Stimulated activated CD4-positive, alpha-beta T cell treated with anti-CD3 and anti-CD28 coated beads, Interleukin-15, amount 100 ng/mL, for 1 hour (primary cell): ENCODE measurements around the gene CCNL1.

ENCODE experiments used
- DNase-seq, 2 donors: peaks; one replicate each; pipeline ENCODE4 v3.0.0-alpha.2; 2020; ENCODE audit warnings: low read depth in 1 of 2, low spot score in 1 of 2

CCNL1 gene

GRCh38 chr3:157126365-157126764, 33.6 kb downstream of the CCNL1 start:
- no peak for DNase-seq

- no peak for DNase-seq
Measured at GRCh38 chr3:157125101-157125500, 34.8 kb downstream of the CCNL1 start.

DNA sequence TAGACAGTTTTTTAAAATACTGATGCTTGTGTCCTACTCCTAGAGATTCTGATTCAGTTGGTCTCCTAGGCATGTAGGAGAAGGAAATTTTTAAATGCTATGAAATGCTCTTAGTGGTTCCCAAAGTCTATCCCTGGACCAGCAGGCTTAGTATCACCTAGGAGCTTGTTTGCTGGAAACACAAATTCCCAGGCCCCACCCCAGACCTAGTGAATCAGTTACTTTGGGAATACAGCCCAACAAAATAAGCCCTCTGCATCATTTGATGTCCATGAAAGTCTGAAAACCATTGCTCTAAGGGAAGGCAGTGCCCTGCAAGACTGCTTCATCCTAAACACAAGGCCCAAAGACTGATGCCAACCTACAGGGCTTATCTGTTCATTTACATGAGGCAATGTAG, 36.3 kb downstream of the CCNL1 start:
- DNase-seq, result no peak

- DNase-seq, result no peak
Measured at GRCh38 chr3:157122832-157123427, 37.0 kb downstream of the CCNL1 start.

DNA sequence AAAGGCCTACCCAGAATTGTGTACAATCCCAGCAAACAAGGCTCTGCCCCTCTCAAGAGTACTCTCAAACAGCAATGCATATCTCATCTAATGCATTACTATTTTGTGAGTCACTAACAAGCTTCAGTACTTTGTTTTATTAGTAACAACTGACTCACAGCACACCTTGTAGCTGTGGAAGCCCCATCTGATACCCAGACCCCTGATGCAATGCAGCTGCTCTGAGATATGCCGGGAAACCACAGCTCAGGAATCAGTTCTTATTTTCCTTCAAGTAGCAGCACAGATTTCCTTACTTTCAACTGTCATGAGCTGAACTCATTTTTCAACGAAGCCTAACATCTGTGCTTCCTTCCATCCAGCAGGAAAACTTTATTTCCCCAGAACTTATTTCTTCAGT, 37.8 kb downstream of the CCNL1 start:
- no peak for DNase-seq

DNA sequence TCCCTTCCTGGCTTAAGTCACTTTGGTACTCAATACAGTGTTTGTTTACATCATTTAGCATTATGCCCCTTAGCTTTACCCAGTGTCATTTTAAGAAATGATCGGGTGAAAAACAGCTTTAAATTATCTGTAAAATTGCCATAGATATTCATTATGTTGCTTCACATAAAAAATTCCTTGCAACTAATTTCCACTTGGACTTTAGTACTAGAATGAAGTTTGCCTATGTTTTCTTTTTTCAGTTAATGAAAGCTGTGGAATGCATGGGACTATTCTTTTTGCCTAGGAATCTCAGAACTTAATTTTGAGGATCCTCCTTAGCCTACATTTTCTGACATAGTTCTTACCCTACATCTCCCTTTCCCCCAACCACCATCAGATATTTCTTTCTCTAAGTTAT, 38.4 kb downstream of the CCNL1 start:
- no peak for DNase-seq

GRCh38 chr3:157120071-157120892, 39.7 kb downstream of the CCNL1 start:
- DNase-seq, result no peak

GRCh38 chr3:157119369-157119951, 40.5 kb downstream of the CCNL1 start:
- no peak for DNase-seq

DNA sequence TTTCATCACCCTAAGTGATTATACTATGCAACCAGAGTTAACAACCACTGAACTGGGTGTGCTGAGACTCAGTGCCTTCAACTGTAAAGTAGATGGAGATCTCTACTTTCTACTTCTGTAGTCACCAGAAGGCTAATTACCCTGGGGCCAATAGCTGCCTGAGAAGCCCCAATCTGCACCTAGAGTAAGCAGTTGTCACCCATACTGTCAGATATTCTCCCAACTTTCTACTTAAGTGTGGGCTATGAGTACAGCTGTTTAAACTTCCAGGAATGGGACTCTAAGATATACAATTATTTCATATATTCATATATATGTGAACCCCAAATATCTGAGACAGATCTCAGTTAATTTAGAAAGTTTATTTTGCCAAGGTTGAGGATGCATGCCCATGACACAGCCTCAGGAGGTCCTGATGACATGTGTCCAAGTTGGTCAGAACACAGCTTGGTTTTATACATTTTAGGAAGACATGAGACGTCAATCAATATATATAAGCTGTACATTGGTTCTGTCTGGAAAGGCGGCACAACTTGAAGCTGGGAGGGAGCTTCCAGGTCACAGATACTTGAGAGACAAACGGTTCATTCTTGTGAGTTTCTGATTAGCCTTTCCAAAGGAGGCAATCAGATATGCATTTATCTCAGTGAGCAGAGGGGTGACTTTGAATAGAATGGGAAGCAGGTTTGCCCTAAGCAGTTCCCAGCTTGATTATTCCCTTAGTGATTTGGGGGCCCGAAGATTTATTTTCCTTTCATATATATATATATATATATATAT, 41.9 kb downstream of the CCNL1 start:
- no peak for DNase-seq

- DNase-seq, result no peak
Measured at GRCh38 chr3:157117206-157117605, 42.7 kb downstream of the CCNL1 start.

GRCh38 chr3:157116017-157116416, 43.9 kb downstream of the CCNL1 start:
- DNase-seq, result no peak

DNA sequence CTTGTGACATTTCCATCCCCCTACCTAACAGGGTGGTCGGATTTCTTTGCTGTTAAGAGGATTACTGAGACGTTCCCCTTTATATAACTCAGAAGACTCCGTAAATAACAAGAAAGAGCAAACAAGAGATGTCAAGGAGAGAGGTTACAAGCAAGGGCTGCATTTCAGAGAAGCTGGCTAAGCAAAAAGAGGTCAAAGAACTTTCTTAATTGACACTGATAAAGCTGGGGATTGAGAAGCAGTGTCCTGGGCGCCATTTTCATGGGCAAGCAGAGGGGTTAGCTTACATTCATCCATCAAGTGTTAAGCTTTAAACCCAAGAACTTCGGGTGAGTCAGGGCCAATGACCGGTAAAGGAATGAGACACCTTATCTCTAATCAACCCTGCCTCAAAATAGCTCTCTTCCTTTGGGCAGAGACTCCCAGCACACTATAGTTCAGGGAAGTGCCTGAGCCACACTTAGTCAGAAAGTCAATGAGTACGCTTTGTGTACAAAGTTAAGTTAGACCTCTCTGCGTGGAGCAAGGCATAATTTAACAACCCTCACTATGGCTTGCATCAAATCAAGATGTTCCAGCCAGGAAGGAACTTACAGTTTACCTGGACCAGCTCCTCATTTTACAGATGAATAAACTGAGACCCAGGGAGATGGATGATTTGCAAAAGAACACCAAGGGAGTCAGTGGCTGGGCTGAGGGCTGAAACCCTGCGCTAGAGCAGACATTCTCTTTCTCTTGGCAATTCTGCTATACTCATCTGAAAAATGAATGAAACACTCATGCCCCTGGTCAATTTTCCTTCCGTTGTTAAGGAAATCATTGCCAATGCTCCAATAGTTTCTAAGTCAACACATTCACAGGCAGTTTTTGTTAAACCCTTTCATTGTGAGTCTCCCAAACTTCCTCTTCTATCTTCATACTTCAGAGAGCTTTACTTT, 44.6 kb downstream of the CCNL1 start:
- DNase-seq, result no peak

DNA sequence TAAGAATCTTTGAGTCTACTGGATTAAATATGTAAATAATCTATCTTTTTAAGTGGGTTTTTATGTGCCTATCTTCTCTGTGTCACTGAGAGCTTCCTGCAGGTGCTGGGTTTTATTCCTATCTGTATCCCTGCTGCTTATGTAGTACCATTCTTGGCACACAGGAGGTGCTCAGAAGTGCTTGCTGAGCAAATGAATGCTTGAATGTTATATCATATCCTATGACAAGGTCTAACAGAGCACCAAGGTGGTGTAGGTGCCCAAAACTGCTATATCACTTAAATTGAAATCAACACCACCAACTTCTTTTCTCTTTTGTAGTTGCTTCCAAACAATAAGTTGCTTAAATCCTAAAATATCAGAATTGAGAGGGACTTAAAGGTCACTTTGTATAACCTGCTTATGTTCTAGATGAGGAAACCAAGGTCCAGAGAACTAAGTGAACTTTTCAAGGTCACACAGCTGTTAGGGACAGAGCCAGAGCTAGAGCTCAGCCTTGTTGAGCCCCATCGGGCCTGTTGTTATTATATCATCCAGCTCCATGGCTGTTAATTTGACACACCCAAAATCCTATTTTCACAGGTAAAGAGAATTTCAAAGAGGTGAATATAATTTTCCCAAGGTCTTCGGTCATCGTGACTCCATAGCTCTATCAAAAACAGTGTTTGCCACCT, 46.0 kb downstream of the CCNL1 start:
- DNase-seq, result no peak

GRCh38 chr3:157112536-157112935, 47.4 kb downstream of the CCNL1 start:
- no peak for DNase-seq

GRCh38 chr3:157111518-157111917, 48.4 kb downstream of the CCNL1 start:
- no peak for DNase-seq

DNA sequence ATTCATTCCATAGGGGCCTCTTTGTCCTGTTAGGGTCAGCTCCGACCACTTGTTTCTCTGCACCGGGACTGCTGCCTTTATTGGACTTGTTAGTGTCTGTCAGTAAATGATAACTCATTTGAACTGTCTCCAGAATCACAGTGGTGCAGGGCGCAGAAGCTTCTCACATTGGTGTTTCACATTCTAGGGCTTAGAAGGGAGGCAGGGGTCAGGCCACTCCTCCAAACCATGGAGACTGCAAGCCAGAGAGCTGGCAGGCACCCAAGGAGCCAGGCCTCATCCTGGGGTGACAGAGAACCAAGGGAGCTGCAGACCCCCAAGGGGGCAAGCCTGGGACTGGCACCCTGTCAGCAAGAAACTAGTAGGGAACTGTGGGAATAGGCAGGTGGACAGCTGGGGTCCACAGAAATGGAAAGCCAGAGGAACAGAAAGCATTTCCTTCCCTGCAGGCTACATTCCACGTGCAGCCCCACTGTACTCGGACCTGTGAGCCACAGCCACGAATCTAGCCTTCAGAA, 49.1 kb downstream of the CCNL1 start:
- no peak for DNase-seq

DNA sequence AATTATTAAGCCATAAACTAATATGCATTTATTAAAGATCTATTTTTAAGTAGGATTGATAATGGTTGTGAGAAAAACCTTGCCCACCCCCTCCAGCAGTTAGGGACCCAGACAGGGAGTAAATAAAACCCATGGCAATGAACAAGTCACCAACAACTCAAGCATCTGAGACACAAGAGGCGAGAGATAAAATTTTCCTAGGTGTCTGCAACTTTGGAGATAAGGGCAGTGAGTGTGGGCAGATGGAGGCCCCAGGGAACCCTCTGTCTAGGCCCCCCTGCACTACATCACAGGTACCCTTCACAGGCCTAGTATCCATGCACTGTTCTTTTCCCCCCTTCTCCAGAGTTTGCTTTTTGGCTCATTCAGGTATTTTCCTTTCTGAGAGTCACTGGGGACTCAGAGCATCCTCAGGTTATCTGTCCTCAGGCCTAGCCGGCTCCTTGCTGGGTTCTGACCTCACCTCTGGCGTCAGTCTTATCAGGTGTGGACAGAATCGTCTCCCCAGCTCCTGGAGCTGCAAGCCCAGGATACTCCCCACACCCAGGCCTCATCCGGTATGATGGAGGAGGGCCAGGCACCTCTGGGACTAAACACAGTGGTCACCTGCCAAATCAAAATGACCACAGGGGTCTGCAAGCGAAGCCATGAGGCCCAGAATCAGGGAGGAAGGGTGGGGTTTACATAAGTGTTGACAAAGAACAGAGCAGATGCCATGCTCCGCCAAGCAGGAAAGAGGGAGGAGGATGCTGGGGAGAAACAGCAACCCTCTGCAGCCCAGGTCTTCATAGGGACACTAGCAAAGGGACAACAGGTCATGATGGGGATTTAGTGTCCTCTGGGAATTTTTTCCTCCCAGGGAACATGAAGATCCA, 50.4 kb downstream of the CCNL1 start:
- no peak for DNase-seq

DNA sequence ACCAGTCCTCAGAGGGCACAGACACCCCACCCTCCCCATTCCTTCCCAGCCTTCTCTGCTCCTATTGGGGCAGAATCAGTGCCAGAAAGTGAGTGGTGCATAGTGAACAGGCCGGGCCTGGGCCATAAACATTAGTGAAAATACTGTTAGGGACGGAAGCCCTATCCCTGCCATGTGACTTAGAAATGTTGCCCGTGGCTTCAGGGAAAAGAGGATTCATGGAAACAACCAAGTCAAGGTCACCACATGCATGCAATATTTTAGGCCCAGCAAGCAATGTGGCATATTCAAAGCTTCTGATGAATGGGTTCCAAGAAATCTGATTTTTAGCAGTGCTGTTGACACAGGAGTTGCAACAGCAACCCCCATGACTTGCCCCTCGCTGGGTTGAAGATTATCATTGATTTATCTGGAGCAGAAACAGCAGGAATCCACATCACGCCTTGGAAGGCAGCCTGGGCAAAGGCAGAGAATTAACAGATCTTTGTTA, 52.3 kb downstream of the CCNL1 start:
- DNase-seq, result no peak

DNA sequence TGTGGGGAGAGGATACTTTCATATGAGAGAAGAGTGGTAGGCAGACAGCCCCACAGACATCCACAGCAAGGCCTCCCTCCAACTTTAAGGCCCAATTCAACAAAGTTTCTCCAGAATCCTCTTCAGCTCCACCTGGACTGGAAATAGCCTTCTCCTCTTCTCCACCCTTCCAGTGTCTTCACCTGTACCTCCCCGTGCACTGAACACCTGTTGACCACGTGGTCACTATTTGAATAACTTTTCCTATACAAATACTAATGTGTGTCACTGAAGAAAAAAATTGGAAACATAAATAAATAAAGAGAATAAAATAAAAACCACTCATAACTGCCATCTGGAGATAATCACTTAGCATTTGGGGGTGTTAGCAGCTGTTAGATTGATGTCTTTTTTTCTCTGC, 52.9 kb downstream of the CCNL1 start:
- DNase-seq, result no peak
